GM12891 (cell line): ENCODE measurements around the gene ZNF407.

Experiments used
- PAX5 ChIP-seq: IDR thresholded peaks from 2 replicates; pipeline ENCODE4 v1.6.1; 2011; ENCODE audit warnings: low read length, moderate library complexity, mild to moderate bottlenecking; ENCODE audit not compliant: insufficient read depth, severe bottlenecking
- POLR2A ChIP-seq: IDR thresholded peaks from 2 replicates; pipeline ENCODE4 v1.6.1; 2011; ENCODE audit warnings: low read depth, low read length, control low read depth
- POLR2AphosphoS5 ChIP-seq: IDR thresholded peaks from 2 replicates; pipeline ENCODE4 v1.6.1; 2011; ENCODE audit warnings: low read depth, low read length, control low read depth
- POU2F2 ChIP-seq: IDR thresholded peaks from 2 replicates; pipeline ENCODE4 v1.6.1; 2011; ENCODE audit warnings: low read depth, mild to moderate bottlenecking, control low read depth, low read length, moderate library complexity
- SPI1 ChIP-seq: IDR thresholded peaks from 2 replicates; pipeline ENCODE4 v1.6.1; 2011; ENCODE audit warnings: low read depth, low read length, control low read depth
- TAF1 ChIP-seq: IDR thresholded peaks from 2 replicates; pipeline ENCODE4 v1.6.1; 2011; ENCODE audit warnings: low read depth, low read length, control low read depth

- no peak for TF ChIP-seq POLR2A
- TF ChIP-seq POLR2AphosphoS5: no peak
- no peak for TF ChIP-seq PAX5
- TF ChIP-seq SPI1: no peak
- TF ChIP-seq POU2F2: no peak
- TF ChIP-seq TAF1: no peak
Observed at GRCh38 chr18:74661008-74661407, 63.3 kb downstream of the ZNF407 start.
